SK-N-SH (cell line): Measurements from ENCODE around the gene CPA1. TPM values are rescaled to one million over a fixed set of nuclear protein-coding genes. Genes with fewer than 3 reads are reported as not detected.

Source experiments
- CTCF ChIA-PET: fragments of 300-600, 350-600 bp; formaldehyde crosslinking; extraction: SDS; loops from one replicate; lab custom pipeline; 2021; lab: Yijun Ruan, JAX
- POLR2A ChIA-PET: fragments of 350-600 bp; sonication (Branson Sonifier 250); formaldehyde crosslinking; extraction: SDS; loops from one replicate; lab custom pipeline; 2020; ENCODE audit warnings: antibody characterized with exemption, inconsistent platforms; lab: Yijun Ruan, JAX
- DNase-seq: peaks from one replicate; pipeline ENCODE4 v3.0.0; 2012
- H2AFZ ChIP-seq: fragments of 200-600 bp; sonication (generic); 2 replicates; pipeline ENCODE4 v1.8.1; 2016; ENCODE audit warnings: antibody characterized with exemption, mild to moderate bottlenecking, low read depth
- H3F3A ChIP-seq: fragments of 200-600 bp; sonication (generic); replicated peaks from 2 replicates; pipeline ENCODE3; 2016; ENCODE audit warnings: antibody characterized with exemption, mild to moderate bottlenecking; ENCODE audit not compliant: insufficient read depth
- H3K27ac ChIP-seq, 2 experiments: fragments of 200-500 bp in 1 of 2; fragments of 200-600 bp in 1 of 2; sonication (Bioruptor generic) in 1 of 2; sonication (generic), shearing (Covaris generic) in 1 of 2; 2 replicates each; pipeline versions ENCODE4 v1.5.1 to v1.6.1; 2014 to 2016; ENCODE audit warnings: low read depth in 2 of 2, inconsistent platforms in 1 of 2, low read length in 1 of 2, mild to moderate bottlenecking in 1 of 2, mixed read lengths in 1 of 2
- H3K27me3 ChIP-seq: fragments of 200-600 bp; sonication (generic), shearing (Covaris generic); 2 replicates; pipeline ENCODE4 v1.6.1; 2016; ENCODE audit warnings: mixed run types; ENCODE audit not compliant: insufficient read depth
- H3K36me3 ChIP-seq, 2 experiments: fragments of 200-500 bp in 1 of 2; fragments of 200-600 bp in 1 of 2; sonication (Bioruptor generic) in 1 of 2; sonication (generic) in 1 of 2; replicated peaks in 1 of 2; 2 replicates each; pipeline versions ENCODE3 to v1.5.1; 2014 to 2016; ENCODE audit warnings: low read length in 1 of 2, mild to moderate bottlenecking in 1 of 2; ENCODE audit not compliant: insufficient read depth in 2 of 2, control insufficient read depth in 1 of 2
- H3K4me1 ChIP-seq, 2 experiments: fragments of 200-500 bp in 1 of 2; fragments of 200-600 bp in 1 of 2; sonication (Bioruptor generic) in 1 of 2; sonication (generic), shearing (Covaris generic) in 1 of 2; 2 replicates each; pipeline versions ENCODE4 v1.5.1 to v1.6.1; 2014 to 2016; ENCODE audit warnings: low read depth in 1 of 2, low read length in 1 of 2, mixed run types in 1 of 2; ENCODE audit not compliant: insufficient read depth in 2 of 2, control insufficient read depth in 1 of 2
- H3K4me2 ChIP-seq: fragments of 200-600 bp; sonication (generic), shearing (Covaris generic); 2 replicates; pipeline ENCODE4 v1.6.1; 2017; ENCODE audit warnings: mixed run types
- H3K4me3 ChIP-seq, 2 experiments: fragments of 200-500 bp in 1 of 2; fragments of 200-600 bp in 1 of 2; sonication (Bioruptor generic) in 1 of 2; sonication (generic), shearing (Covaris generic) in 1 of 2; 2 replicates each; pipeline versions ENCODE4 v1.5.1 to v1.8.1; 2014 to 2016; ENCODE audit warnings: low read depth in 2 of 2, inconsistent platforms in 1 of 2, low read length in 1 of 2, mild to moderate bottlenecking in 1 of 2, mixed read lengths in 1 of 2, moderate library complexity in 1 of 2
- H3K79me2 ChIP-seq: fragments of 200-600 bp; sonication (generic); 2 replicates; pipeline ENCODE4 v1.8.1; 2017; ENCODE audit warnings: mild to moderate bottlenecking; ENCODE audit not compliant: insufficient read depth
- H3K9ac ChIP-seq: fragments of 200-600 bp; sonication (generic); 2 replicates; pipeline ENCODE4 v1.6.1; 2017; ENCODE audit warnings: mixed run types
- H3K9me2 ChIP-seq: fragments of 200-600 bp; sonication (generic); 2 replicates; pipeline ENCODE4 v1.6.1; 2017; ENCODE audit warnings: mixed run types
- H3K9me3 ChIP-seq: fragments of 200-600 bp; sonication (generic); 2 replicates; pipeline ENCODE4 v1.6.1; 2017; ENCODE audit warnings: mixed run types, mild to moderate bottlenecking, moderate library complexity
- H4K20me1 ChIP-seq: fragments of 200-600 bp; sonication (generic); 2 replicates; pipeline ENCODE4 v1.6.1; 2017; ENCODE audit warnings: mild to moderate bottlenecking, mixed run types; ENCODE audit not compliant: insufficient read depth
- CHD2 ChIP-seq: fragments of 150-350 bp; IDR thresholded peaks from 2 replicates; pipeline ENCODE4 v1.6.1; 2018; ENCODE audit warnings: low read length; ENCODE audit not compliant: partially characterized antibody
- EP300 ChIP-seq, 2 experiments: IDR thresholded peaks; 2 replicates each; pipeline versions ENCODE4 v1.4.0 to v1.6.1; 2012; ENCODE audit warnings: borderline replicate concordance in 1 of 2, low read depth in 1 of 2, low read length in 1 of 2
- EZH2phosphoT487 ChIP-seq: fragments of 200-600 bp; sonication (generic); IDR thresholded peaks from 2 replicates; pipeline ENCODE4 v1.6.1; 2017; ENCODE audit warnings: low read depth, mixed run types, mild to moderate bottlenecking, antibody characterized with exemption, moderate library complexity, borderline replicate concordance
- FOXM1 ChIP-seq: IDR thresholded peaks from 2 replicates; pipeline ENCODE4 v1.4.0; 2012; ENCODE audit warnings: low read depth, mild to moderate bottlenecking
- GABPA ChIP-seq: IDR thresholded peaks from 2 replicates; pipeline ENCODE4 v1.4.0; 2012; ENCODE audit warnings: low read depth, mild to moderate bottlenecking
- JUND ChIP-seq: IDR thresholded peaks from 2 replicates; pipeline ENCODE4 v1.4.0; 2012
- MXI1 ChIP-seq: IDR thresholded peaks from 2 replicates; pipeline ENCODE4 v1.6.1; 2012; ENCODE audit warnings: mild to moderate bottlenecking, low read depth, low read length, improper control_type of control experiment
- NRF1 ChIP-seq: IDR thresholded peaks from 2 replicates; pipeline ENCODE4 v1.6.1; 2012; ENCODE audit warnings: low read depth, mild to moderate bottlenecking, low read length
- RCOR1 ChIP-seq: fragments of 150-350 bp; IDR thresholded peaks from 2 replicates; pipeline ENCODE4 v1.6.1; 2017; ENCODE audit warnings: antibody characterized with exemption, low read length
- RFX5 ChIP-seq: IDR thresholded peaks from 2 replicates; pipeline ENCODE4 v1.6.1; 2012; ENCODE audit warnings: mild to moderate bottlenecking, improper control_type of control experiment, low read length
- SIN3A ChIP-seq: IDR thresholded peaks from 2 replicates; pipeline ENCODE4 v1.6.1; 2012; ENCODE audit warnings: low read depth, mild to moderate bottlenecking, low read length, moderate library complexity, borderline replicate concordance
- SMC3 ChIP-seq: IDR thresholded peaks from 2 replicates; pipeline ENCODE4 v1.6.1; 2012; ENCODE audit warnings: low read depth, low read length, improper control_type of control experiment
- TCF12 ChIP-seq: IDR thresholded peaks from 2 replicates; pipeline ENCODE4 v1.4.0; 2012
- TEAD4 ChIP-seq: IDR thresholded peaks from 2 replicates; pipeline ENCODE4 v1.4.0; 2012; ENCODE audit warnings: mild to moderate bottlenecking, borderline replicate concordance; ENCODE audit not compliant: insufficient read depth
- WGBS: methylation state at CpG from one replicate; pipeline ENCODE4 v1.1.6; 2017; ENCODE audit warnings: low lambda C conversion rate; 5-methylcytosine and 5-hydroxymethylcytosine counted together
- polyA plus RNA-seq, 3 experiments: library from polyadenylated mRNA; depleted of rRNA; stranded (reverse); fragments of >200 nt; gene quantifications; 2 replicates each; pipeline ENCODE4 v1.2.3, GENCODE V29; 2012
- TF ChIP-seq, protein P1 (sequence below): IDR thresholded peaks from 2 replicates; pipeline ENCODE4 v1.4.0; 2012; ENCODE audit warnings: low read depth, borderline replicate concordance
- TF ChIP-seq, protein P2 (sequence below): IDR thresholded peaks from 2 replicates; pipeline ENCODE4; 2012
- TF ChIP-seq, protein P3 (sequence below): fragments of 150-350 bp; IDR thresholded peaks from 2 replicates; pipeline ENCODE4 v1.6.1; 2017; ENCODE audit warnings: antibody characterized with exemption, low read length, low read depth, borderline replicate concordance
- TF ChIP-seq, protein P4 (sequence below): IDR thresholded peaks from 2 replicates; pipeline ENCODE4 v1.4.0; 2012; ENCODE audit warnings: low read depth, borderline replicate concordance

Gene CPA1
- polyA plus RNA-seq, 1 of the 3 experiments (the other 2 are of a cell fraction) = 0.05 TPM

DNA sequence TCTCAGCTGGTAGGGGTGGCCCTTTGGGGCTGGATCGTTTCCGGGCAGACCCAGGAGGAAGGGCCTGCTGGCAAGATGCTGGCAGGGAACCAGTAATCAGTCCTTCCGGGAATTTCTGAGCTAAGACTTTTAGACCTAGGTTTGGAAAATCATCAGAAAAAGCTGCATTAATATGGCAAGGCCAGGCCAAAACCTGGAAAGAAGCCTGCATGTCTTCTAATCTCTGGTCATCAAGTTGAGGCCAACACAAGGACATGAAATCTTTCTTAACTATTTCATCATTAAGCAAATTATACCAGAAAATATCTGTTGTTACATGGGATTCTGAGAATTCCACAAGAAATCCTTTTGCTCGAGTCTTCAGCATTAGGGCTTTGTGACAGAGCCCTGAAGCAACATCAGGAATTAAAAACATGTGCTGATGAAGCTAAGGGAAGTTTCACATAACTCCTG is 19.9 kb downstream of the CPA1 start:
- Histone ChIP-seq H3K9me3 (no peaks in the 10 kb centered on the region), H3K9me2 (no peaks in the 10 kb centered on the region), H3K4me3 (no peak overlapping the region), H4K20me1 (no peaks in the 10 kb centered on the region), H3F3A (no peaks in the 10 kb centered on the region), H3K4me2 (no peak overlapping the region), H3K27ac (peak overlapping the region; percentile 34 to 70; a peak in 3 of 4 replicates), H2AFZ (no peak overlapping the region), H3K9ac (no peak overlapping the region), H3K36me3 (peaks cover 8 to 26% of the 10 kb centered on the region in 2 experiments), H3K79me2 (no peaks in the 10 kb centered on the region), H3K4me1 (peaks cover 0 to 26% of the 10 kb centered on the region in 2 experiments; a peak in 2 of 4 replicates), H3K27me3 (no peaks in the 10 kb centered on the region)
- ChIA-PET POLR2A (no interaction called here), CTCF (no interaction called here)
- TF ChIP-seq SMC3 = no peak
- peak; percentile 40; the same call in 1 of the 2 replicates for TF ChIP-seq TCF12
- no peak for DNase-seq
- WGBS = 68% methylated on average over 4 of the region's 4 CpGs

DNA sequence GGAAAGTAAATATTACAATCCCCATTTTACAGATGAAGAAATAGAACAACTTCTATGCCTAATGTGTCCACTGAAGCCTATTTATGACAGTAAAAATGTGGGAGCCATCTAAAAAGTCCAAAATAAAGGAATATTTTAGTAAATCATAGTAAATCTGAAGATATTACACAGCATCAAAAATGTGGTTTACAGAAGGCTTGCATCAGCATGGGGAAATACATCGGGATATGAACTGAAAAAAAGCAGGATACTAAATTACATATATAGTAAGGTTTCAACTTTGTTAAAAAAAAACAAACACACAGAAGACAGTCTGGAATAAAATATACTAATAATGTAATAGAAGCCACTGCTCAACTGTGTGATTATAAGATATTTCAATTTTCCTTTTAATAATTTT is 20.8 kb downstream of the CPA1 start:
- peaks cover 0 to 25% of the 10 kb centered on the region in 2 experiments; a peak in 2 of 4 replicates for H3K4me1 ChIP-seq
- no peak for DNase-seq
- no peaks in the 10 kb centered on the region for H3F3A ChIP-seq
- H2AFZ ChIP-seq = no peak overlapping the region
- H4K20me1 ChIP-seq = no peaks in the 10 kb centered on the region
- no peak overlapping the region for H3K4me3 ChIP-seq
- peaks cover 12 to 26% of the 10 kb centered on the region in 2 experiments for H3K36me3 ChIP-seq
- POLR2A ChIA-PET = no interaction called here
- H3K27ac ChIP-seq = peak overlapping the region in 1 of 2 experiments; percentile 70; a peak in 1 of 4 replicates
- CTCF ChIA-PET = no interaction called here
- no peaks in the 10 kb centered on the region for H3K9me3 ChIP-seq
- WGBS = 93% methylated on average over 1 of the region's 1 CpG
- H3K79me2 ChIP-seq = no peaks in the 10 kb centered on the region
- H3K4me2 ChIP-seq = no peak overlapping the region
- no peaks in the 10 kb centered on the region for H3K27me3 ChIP-seq
- H3K9ac ChIP-seq = no peak overlapping the region
- no peak for TF ChIP-seq CHD2
- no peak for TF ChIP-seq FOXM1
- TF ChIP-seq EZH2phosphoT487 = no peak
- H3K9me2 ChIP-seq = no peaks in the 10 kb centered on the region

DNA sequence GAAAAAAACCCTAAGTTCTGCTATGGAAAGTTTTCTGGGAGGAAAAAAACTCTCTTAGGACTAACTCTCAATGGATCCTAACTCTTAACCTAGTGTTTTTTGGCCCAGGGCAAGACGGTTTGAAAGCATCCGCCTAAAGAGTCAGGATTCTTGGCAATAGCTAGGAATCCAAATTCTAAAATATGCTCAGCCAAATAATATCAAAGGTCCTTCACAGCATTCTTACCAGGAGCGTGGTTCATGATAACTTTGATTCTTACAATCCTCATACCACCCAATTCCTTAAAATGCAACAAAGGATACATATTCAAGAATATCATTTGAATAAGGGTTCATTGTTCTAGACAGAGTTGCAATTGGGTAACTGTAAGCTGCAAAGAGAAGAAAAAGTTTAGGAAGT is 21.3 kb downstream of the CPA1 start:
- Histone ChIP-seq H3K79me2 (no peaks in the 10 kb centered on the region), H3K36me3 (peaks cover 13 to 26% of the 10 kb centered on the region in 2 experiments), H3K9me2 (no peaks in the 10 kb centered on the region), H2AFZ (no peak overlapping the region), H3K27me3 (no peaks in the 10 kb centered on the region), H3F3A (no peaks in the 10 kb centered on the region), H3K27ac (no peak overlapping the region), H3K4me3 (no peak overlapping the region), H3K9me3 (no peaks in the 10 kb centered on the region), H3K4me1 (peaks cover 0 to 23% of the 10 kb centered on the region in 2 experiments; a peak in 2 of 4 replicates), H3K9ac (no peak overlapping the region), H3K4me2 (no peak overlapping the region), H4K20me1 (no peaks in the 10 kb centered on the region)
- ChIA-PET CTCF (interaction anchor here (1.1 kb wide), 1 partner anchor 9 kb away, joined by 3 read pairs; no protein-coding TSS in a partner anchor), POLR2A (no interaction called here)
- TF ChIP-seq MXI1 (no peak), TEAD4 (no peak), RFX5 (no peak), JUND (no peak), RCOR1 (no peak), NRF1 (no peak), CHD2 (no peak), SIN3A (no peak), FOXM1 (no peak), SMC3 (no peak), GABPA (no peak), EP300 (IDR thresholded peaks at IDR 0.05; ENCODE audit: borderline replicate concordance in 1 of 2, low read depth in 1 of 2, low read length in 1 of 2) (no peak)
- TF ChIP-seq, protein P1, sequence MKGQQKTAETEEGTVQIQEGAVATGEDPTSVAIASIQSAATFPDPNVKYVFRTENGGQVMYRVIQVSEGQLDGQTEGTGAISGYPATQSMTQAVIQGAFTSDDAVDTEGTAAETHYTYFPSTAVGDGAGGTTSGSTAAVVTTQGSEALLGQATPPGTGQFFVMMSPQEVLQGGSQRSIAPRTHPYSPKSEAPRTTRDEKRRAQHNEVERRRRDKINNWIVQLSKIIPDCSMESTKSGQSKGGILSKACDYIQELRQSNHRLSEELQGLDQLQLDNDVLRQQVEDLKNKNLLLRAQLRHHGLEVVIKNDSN = no peak
- TF ChIP-seq, protein P2, sequence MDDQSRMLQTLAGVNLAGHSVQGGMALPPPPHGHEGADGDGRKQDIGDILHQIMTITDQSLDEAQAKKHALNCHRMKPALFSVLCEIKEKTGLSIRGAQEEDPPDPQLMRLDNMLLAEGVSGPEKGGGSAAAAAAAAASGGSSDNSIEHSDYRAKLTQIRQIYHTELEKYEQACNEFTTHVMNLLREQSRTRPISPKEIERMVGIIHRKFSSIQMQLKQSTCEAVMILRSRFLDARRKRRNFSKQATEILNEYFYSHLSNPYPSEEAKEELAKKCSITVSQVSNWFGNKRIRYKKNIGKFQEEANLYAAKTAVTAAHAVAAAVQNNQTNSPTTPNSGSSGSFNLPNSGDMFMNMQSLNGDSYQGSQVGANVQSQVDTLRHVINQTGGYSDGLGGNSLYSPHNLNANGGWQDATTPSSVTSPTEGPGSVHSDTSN = no peak
- TF ChIP-seq, protein P3, sequence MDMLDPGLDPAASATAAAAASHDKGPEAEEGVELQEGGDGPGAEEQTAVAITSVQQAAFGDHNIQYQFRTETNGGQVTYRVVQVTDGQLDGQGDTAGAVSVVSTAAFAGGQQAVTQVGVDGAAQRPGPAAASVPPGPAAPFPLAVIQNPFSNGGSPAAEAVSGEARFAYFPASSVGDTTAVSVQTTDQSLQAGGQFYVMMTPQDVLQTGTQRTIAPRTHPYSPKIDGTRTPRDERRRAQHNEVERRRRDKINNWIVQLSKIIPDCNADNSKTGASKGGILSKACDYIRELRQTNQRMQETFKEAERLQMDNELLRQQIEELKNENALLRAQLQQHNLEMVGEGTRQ = no peak
- TF ChIP-seq, protein P4, sequence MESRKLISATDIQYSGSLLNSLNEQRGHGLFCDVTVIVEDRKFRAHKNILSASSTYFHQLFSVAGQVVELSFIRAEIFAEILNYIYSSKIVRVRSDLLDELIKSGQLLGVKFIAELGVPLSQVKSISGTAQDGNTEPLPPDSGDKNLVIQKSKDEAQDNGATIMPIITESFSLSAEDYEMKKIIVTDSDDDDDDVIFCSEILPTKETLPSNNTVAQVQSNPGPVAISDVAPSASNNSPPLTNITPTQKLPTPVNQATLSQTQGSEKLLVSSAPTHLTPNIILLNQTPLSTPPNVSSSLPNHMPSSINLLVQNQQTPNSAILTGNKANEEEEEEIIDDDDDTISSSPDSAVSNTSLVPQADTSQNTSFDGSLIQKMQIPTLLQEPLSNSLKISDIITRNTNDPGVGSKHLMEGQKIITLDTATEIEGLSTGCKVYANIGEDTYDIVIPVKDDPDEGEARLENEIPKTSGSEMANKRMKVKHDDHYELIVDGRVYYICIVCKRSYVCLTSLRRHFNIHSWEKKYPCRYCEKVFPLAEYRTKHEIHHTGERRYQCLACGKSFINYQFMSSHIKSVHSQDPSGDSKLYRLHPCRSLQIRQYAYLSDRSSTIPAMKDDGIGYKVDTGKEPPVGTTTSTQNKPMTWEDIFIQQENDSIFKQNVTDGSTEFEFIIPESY = no peak
- WGBS = 99% methylated on average over 3 of the region's 3 CpGs
- no peak for DNase-seq
